Measurements from ENCODE around the gene SLC4A2.

SLC4A2 gene

GRCh38 chr7:151057989-151058780, 1.2 kb upstream of the SLC4A2 start:
- H3K27ac ChIP-seq (ENCODE audit: low read length) = peak overlapping the region; percentile 72
- peak overlapping the region; percentile 90 for H3K4me3 ChIP-seq (ENCODE audit: low read length)
- H4K20me1 ChIP-seq (ENCODE audit: insufficient read depth, low read length) = peaks cover 12% of the 10 kb centered on the region
- H3K36me3 ChIP-seq (replicated peaks; ENCODE audit: low read depth, low read length) = no peaks in the 10 kb centered on the region
- no peak for TF ChIP-seq CTCF (IDR thresholded peaks at IDR 0.05; ENCODE audit: low read depth, low read length)
- TF ChIP-seq EZH2phosphoT487 (IDR thresholded peaks at IDR 0.05; ENCODE audit: low read depth) = no peak
- H3K4me2 ChIP-seq (ENCODE audit: low read length) = peak overlapping the region; percentile 99
- peak overlapping the region; percentile 7; the same call in 1 of the 2 replicates for H2AFZ ChIP-seq (ENCODE audit: low read depth, low read length)
- peaks cover 16% of the 10 kb centered on the region for H3K4me1 ChIP-seq (ENCODE audit: low read length)
- peak overlapping the region; percentile 87 for H3K9ac ChIP-seq (ENCODE audit: low read length)
- no peaks in the 10 kb centered on the region for H3K27me3 ChIP-seq (ENCODE audit: low read depth, low read length)
- peaks cover 26% of the 10 kb centered on the region for H3K79me2 ChIP-seq (ENCODE audit: low read length)
- no peaks in the 10 kb centered on the region for H3K9me3 ChIP-seq (ENCODE audit: insufficient read depth, low read length)

GRCh38 chr7:151058781-151059366, 515 bp upstream of the SLC4A2 start:
- Histone ChIP-seq H3K9ac (ENCODE audit: low read length) (peak overlapping the region; percentile 87), H3K27ac (ENCODE audit: low read length) (peak overlapping the region; percentile 72), H3K4me1 (ENCODE audit: low read length) (peaks cover 16% of the 10 kb centered on the region), H3K4me2 (ENCODE audit: low read length) (peak overlapping the region; percentile 99), H2AFZ (ENCODE audit: low read depth, low read length) (peak overlapping the region; percentile 37; the same call in 1 of the 2 replicates), H3K4me3 (ENCODE audit: low read length) (peak overlapping the region; percentile 90), H3K27me3 (ENCODE audit: low read depth, low read length) (no peaks in the 10 kb centered on the region), H3K79me2 (ENCODE audit: low read length) (peaks cover 26% of the 10 kb centered on the region), H3K9me3 (ENCODE audit: insufficient read depth, low read length) (no peaks in the 10 kb centered on the region), H4K20me1 (ENCODE audit: insufficient read depth, low read length) (peaks cover 12% of the 10 kb centered on the region), H3K36me3 (replicated peaks; ENCODE audit: low read depth, low read length) (no peaks in the 10 kb centered on the region)
- no peak for TF ChIP-seq EZH2phosphoT487 (IDR thresholded peaks at IDR 0.05; ENCODE audit: low read depth)
- no peak for TF ChIP-seq CTCF (IDR thresholded peaks at IDR 0.05; ENCODE audit: low read depth, low read length)

GRCh38 chr7:151060113-151060415, 675 bp downstream of the SLC4A2 start:
- H3K4me3 ChIP-seq (ENCODE audit: low read length) = peak overlapping the region; percentile 90
- peak overlapping the region; percentile 87 for H3K9ac ChIP-seq (ENCODE audit: low read length)
- H3K79me2 ChIP-seq (ENCODE audit: low read length) = peaks cover 26% of the 10 kb centered on the region
- peak overlapping the region; percentile 72 for H3K27ac ChIP-seq (ENCODE audit: low read length)
- no peak overlapping the region for H2AFZ ChIP-seq (ENCODE audit: low read depth, low read length)
- H3K27me3 ChIP-seq (ENCODE audit: low read depth, low read length) = no peaks in the 10 kb centered on the region
- H3K4me2 ChIP-seq (ENCODE audit: low read length) = peak overlapping the region; percentile 99
- H3K9me3 ChIP-seq (ENCODE audit: insufficient read depth, low read length) = no peaks in the 10 kb centered on the region
- peaks cover 12% of the 10 kb centered on the region for H4K20me1 ChIP-seq (ENCODE audit: insufficient read depth, low read length)
- peaks cover 16% of the 10 kb centered on the region for H3K4me1 ChIP-seq (ENCODE audit: low read length)
- peaks cover 7% of the 10 kb centered on the region for H3K36me3 ChIP-seq (replicated peaks; ENCODE audit: low read depth, low read length)
- TF ChIP-seq EZH2phosphoT487 (IDR thresholded peaks at IDR 0.05; ENCODE audit: low read depth) = no peak
- no peak for TF ChIP-seq CTCF (IDR thresholded peaks at IDR 0.05; ENCODE audit: low read depth, low read length)

- Histone ChIP-seq H3K9me3 (ENCODE audit: insufficient read depth, low read length) (no peaks in the 10 kb centered on the region), H3K4me1 (ENCODE audit: low read length) (peaks cover 16% of the 10 kb centered on the region), H3K4me2 (ENCODE audit: low read length) (peak overlapping the region; percentile 99), H2AFZ (ENCODE audit: low read depth, low read length) (no peak overlapping the region), H3K27ac (ENCODE audit: low read length) (0 out of 2 replicates have a peak overlapping the region, but pooled peaks have one; percentile 72), H3K4me3 (ENCODE audit: low read length) (peak overlapping the region; percentile 90), H3K9ac (ENCODE audit: low read length) (peak overlapping the region; percentile 87), H3K36me3 (replicated peaks; ENCODE audit: low read depth, low read length) (peaks cover 10% of the 10 kb centered on the region), H3K79me2 (ENCODE audit: low read length) (peaks cover 26% of the 10 kb centered on the region), H4K20me1 (ENCODE audit: insufficient read depth, low read length) (peaks cover 12% of the 10 kb centered on the region), H3K27me3 (ENCODE audit: low read depth, low read length) (no peaks in the 10 kb centered on the region)
- TF ChIP-seq CTCF (IDR thresholded peaks at IDR 0.05; ENCODE audit: low read depth, low read length) (peak; percentile 29; the same call in 1 of the 2 replicates), EZH2phosphoT487 (IDR thresholded peaks at IDR 0.05; ENCODE audit: low read depth) (no peak)
These were observed 1.2 kb downstream of the SLC4A2 start for GRCh38 chr7:151060416-151061212.

Data from OCI-LY3 (cell line).